ENCODE measurements around the gene SAT2.
"Not testable (repeated sequence)": the region's sequence is repeated elsewhere in the genome, so short reads cannot be mapped to it uniquely, and the experiment has no call there.

The SAT2 gene

DNA sequence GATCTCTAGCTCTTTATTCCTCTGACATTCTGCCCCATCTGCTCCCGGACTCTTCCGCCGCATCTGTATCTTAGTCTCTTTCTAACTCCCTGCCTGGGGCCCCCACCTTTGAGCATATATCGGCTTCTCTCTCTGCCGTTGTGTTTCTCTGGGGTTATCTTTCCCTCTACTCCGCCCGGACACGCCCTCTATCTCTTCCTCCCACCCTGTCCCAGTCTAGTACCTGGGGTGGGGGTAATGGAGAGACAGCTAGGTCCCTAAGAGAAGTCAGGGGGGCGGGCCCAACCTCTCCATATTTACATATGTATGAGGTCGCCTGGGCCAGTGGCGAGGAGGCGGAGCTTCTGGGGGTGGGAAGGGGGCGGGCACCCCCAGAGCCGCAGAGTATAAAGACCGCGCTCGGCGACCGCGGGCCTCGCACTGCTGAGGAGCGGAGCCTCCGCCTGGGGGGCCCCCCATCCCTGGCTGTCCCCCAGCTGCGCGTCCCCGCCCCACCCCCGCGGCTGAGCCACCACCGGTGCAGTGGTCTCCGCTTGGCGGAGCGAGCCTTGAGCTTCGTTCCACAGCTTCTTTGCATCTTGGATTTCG lies 23.0 kb upstream of the SAT2 start, which contains the start of gene ATP1B2:
TSS of gene ATP1B2 (plus strand) at position 418 of the 588 bp plus-strand sequence. CDS start 593 bp downstream, outside the sequence.
- DNase-seq (ENCODE audit: extremely low read depth, low read depth) = no peak
- TF ChIP-seq, protein P1, sequence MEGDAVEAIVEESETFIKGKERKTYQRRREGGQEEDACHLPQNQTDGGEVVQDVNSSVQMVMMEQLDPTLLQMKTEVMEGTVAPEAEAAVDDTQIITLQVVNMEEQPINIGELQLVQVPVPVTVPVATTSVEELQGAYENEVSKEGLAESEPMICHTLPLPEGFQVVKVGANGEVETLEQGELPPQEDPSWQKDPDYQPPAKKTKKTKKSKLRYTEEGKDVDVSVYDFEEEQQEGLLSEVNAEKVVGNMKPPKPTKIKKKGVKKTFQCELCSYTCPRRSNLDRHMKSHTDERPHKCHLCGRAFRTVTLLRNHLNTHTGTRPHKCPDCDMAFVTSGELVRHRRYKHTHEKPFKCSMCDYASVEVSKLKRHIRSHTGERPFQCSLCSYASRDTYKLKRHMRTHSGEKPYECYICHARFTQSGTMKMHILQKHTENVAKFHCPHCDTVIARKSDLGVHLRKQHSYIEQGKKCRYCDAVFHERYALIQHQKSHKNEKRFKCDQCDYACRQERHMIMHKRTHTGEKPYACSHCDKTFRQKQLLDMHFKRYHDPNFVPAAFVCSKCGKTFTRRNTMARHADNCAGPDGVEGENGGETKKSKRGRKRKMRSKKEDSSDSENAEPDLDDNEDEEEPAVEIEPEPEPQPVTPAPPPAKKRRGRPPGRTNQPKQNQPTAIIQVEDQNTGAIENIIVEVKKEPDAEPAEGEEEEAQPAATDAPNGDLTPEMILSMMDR (IDR thresholded peaks at IDR 0.05; ENCODE audit: low read depth, low read length, missing control alignments) = no peak
- H3K4me3 ChIP-seq (replicated peaks; ENCODE audit: low read depth, low read length) = peak within 1 kb of the TSS; percentile 19

DNA sequence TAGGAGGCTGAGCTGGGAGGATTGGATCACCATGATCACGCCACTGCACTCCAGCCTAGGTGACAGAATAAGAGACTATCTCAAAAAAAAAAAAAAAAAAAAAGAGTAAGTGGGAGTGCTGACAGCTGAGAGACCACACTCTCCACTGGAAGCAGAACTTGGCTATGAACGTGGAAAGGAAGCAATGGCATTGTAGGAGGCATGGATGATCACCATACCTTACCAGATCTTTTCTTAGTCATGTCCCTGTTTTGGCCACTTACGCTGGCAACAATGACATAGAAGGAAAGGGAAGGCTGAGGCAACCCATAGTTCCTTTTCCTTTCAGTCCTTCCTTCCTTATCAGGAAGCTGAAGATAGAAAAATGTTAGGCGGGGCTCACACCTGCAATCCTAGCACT lies 19.4 kb upstream of the SAT2 start:
- H3K4me3 ChIP-seq (replicated peaks; ENCODE audit: low read depth, low read length) = no peak overlapping the region
- no peak for DNase-seq (ENCODE audit: extremely low read depth, low read depth)
- TF ChIP-seq, protein P1 (IDR thresholded peaks at IDR 0.05; ENCODE audit: low read depth, low read length, missing control alignments) = no peak

DNA sequence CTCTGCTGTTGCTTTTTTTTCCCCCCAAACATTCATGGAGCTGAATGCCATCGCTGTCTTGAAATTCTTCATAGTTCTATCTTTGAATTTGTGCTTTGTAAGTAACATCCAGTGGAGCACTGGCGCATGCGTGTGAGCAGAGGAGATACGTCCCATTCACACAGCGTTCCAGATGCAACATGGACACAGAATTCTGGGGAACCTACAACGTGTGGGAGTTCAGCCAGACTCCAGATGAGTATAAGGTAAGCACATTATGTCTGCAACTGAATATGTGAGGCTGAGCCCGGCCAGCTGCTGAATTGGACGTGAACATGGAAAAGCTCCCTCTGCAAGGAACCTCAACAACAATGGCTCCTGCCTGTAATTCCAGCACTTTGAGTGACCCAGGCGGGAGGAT lies 18.8 kb upstream of the SAT2 start:
- DNase-seq (ENCODE audit: extremely low read depth, low read depth) = no peak
- TF ChIP-seq, protein P1 (IDR thresholded peaks at IDR 0.05; ENCODE audit: low read depth, low read length, missing control alignments) = no peak
- H3K4me3 ChIP-seq (replicated peaks; ENCODE audit: low read depth, low read length) = no peak overlapping the region

DNA sequence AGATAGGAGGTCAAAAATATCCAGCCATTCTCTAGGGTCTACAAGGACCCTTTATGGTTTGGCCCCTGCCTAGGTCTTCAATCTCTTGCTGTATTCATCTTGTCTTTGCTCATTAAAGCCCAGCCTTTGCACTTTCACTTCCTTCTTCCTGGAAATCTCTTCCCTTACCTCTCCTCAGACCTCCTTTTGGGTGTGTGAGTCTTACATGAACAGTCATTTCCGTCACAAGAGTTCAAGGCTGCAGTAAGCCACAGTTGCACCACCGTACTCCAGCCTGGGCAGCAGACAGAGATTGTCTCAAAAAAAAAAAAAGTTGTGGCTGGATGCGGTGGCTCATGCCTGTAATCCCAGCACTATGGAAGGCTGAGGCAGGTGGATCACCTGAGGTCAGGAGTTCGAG lies 17.2 kb upstream of the SAT2 start:
- TF ChIP-seq, protein P1 (IDR thresholded peaks at IDR 0.05; ENCODE audit: low read depth, low read length, missing control alignments) = no peak
- H3K4me3 ChIP-seq (replicated peaks; ENCODE audit: low read depth, low read length) = no peak overlapping the region
- DNase-seq (ENCODE audit: extremely low read depth, low read depth) = no peak

DNA sequence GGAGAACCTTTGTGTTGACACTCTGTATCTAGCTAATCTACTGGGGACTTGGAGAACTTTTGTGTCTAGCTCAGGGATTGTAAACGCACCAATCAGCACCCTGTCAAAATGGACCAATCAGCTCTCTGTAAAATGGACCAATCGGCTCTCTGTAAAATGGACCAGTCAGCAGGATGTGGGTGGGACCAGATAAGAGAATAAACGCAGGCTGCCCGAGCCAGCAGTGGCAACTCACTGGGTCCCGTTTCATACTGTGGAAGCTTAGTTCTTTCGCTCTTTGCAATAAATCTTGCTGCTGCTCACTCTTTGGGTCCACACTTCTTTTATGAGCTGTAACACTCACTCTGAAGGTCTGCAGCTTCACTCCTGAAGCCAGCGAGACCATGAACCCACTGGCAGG lies 14.0 kb upstream of the SAT2 start:
- H3K4me3 ChIP-seq (replicated peaks; ENCODE audit: low read depth, low read length); DNase-seq (ENCODE audit: extremely low read depth, low read depth): not testable (repeated sequence)

DNA sequence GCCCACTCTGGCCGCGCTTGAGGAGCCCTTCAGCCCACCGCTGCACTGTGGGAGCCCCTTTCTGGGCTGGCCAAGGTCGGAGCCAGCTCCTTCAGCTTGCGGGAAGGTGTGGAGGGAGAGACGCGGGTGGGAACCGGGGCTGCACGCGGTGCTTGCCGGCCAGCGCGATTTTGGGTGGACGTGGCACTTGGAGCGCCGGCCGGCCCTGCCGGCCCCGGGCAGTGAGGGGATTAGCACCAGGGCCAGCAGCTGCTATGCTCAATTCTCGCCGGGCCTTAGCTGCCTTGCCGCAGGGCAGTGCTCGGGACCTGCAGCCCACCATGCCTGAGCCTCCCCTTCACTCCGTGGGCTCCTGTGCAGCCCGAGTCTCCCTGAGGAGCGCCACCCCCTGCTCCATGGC lies 13.2 kb upstream of the SAT2 start:
- no peak overlapping the region for H3K4me3 ChIP-seq (replicated peaks; ENCODE audit: low read depth, low read length)
- TF ChIP-seq, protein P1 (IDR thresholded peaks at IDR 0.05; ENCODE audit: low read depth, low read length, missing control alignments) = no peak
- DNase-seq (ENCODE audit: extremely low read depth, low read depth) = no peak

DNA sequence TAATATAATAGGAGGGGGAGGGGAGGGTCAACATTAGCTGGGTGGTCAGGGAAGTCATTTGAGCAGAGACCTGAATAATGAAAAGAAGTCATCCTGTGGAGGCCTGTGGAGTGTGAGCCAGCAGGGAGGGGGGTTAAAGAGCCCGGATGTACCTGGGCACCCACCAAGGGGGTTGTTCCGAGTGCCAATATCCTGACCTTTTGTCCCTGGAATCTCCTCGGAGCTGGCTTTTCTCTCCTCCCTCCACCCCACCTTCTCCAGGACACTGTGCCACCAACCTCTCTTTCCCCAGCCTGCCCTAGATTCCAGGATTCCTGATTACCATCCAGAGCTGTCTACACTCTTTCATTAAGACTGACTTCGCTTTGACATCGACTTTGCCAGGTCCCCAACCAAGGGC lies 8.5 kb upstream of the SAT2 start:
- TF ChIP-seq, protein P1 (IDR thresholded peaks at IDR 0.05; ENCODE audit: low read depth, low read length, missing control alignments) = no peak
- no peak for DNase-seq (ENCODE audit: extremely low read depth, low read depth)

More for the DNA sequence above, 8.5 kb upstream of the SAT2 start:
- H3K4me3 ChIP-seq (replicated peaks; ENCODE audit: low read depth, low read length) = no peak overlapping the region
